GM20431 (cell line): Measurements from ENCODE around the gene WDSUB1.

ENCODE experiments used
- in situ Hi-C: fragments of 300-500 bp; cut with MseI, MboI; formaldehyde crosslinking; loops from one replicate; pipeline ENCODE4 v1.15.0; 2020; ENCODE audit warnings: low sequenced_read_pairs; ENCODE audit not compliant: unreplicated experiment

Gene WDSUB1

DNA sequence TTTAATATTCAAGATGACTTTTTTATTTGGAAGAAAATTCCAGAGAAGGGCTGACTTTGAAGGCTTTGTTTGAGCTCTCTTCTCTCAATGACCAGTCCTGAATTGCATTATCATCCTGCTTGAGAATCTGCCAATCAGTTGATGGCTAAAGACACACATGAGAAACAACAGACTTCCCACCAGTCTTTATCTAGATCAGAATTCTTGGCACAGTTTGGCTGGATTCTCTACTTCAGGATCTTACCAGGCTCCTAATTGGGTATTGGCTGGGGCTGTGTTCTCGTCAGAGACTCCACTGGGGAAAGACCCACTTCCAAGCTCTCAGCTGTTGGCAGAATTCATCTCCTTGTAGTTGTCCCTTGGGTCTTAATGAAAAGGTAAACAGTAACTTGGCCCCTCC lies 86.0 kb downstream of the WDSUB1 start:
- in situ Hi-C loops: no loop called here

DNA sequence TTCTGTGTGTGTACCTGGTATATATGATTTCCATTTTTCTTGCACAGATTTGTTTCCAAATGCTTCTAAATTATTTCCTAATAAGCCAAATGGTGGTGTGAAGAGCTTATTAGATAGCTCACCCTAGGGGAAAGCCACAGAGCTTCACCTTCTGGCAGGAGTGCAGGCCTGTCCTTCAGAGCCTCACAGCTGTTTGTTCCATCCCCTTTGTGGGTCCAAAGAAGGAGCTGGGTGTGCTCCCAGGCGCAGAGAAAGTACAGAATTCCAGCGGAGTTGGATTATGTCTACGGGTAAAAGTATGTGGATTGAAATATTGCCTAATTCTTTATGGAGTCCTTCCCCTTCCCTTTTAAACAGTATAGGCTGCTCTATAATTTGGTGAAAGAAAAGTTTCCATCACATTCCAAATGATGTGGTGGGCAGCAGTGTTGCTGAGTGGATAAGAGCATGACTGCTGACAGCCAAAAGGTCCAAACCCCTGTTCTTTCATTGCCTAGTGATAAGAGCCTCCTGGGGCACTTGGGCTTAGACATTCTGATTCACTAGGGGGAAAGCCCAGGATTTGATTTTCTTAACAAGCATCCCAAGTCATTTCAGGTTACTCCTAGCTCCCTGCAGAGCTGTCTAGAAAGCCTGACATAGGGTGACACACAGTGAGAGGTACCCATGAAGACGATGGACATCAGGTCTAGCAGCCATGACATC lies 86.6 kb downstream of the WDSUB1 start:
- in situ Hi-C loops: no loop called here

DNA sequence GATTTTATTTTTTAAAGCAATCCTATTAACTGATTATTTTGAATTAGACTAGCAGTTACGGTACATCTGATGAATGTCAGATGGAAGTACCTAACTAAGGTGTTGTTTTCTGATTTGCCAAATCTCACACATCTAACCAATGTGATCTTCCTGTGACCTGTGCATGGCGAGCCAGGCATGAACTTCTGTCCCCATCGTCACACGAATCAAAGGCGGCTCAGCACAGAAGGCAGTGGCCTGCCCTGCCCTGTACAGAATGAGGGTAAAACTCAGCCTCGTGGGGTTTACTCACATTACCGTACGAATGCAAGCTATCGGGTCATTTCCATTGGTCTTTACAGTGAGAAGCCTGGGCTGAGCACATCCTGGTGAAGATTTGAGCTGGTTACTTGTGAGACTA lies 87.3 kb downstream of the WDSUB1 start:
- in situ Hi-C loops: no loop called here

GRCh38 chr2:159196393-159196925 lies 90.0 kb downstream of the WDSUB1 start:
- in situ Hi-C loops: no loop called here

- in situ Hi-C loops: no loop called here
Observed at GRCh38 chr2:159195697-159196096, 90.8 kb downstream of the WDSUB1 start.

DNA sequence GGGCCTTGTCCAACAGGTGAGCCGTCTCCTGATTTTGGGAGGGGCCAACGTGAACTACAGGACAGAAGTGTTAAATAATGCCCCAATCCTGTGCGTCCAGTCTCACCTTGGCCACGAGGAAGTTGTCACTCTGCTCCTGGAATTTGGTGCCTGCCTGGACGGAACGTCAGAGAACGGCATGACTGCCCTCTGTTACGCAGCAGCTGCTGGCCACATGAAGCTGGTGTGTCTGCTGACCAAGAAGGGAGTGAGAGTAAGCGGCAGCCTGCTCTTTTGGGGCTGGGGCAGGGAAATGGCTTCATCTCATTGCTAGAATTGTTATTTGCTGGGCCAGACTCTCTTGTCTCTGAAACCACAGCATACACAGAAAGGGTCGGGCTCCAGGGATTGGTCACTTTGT lies 92.3 kb downstream of the WDSUB1 start:
- in situ Hi-C loops: no loop called here

DNA sequence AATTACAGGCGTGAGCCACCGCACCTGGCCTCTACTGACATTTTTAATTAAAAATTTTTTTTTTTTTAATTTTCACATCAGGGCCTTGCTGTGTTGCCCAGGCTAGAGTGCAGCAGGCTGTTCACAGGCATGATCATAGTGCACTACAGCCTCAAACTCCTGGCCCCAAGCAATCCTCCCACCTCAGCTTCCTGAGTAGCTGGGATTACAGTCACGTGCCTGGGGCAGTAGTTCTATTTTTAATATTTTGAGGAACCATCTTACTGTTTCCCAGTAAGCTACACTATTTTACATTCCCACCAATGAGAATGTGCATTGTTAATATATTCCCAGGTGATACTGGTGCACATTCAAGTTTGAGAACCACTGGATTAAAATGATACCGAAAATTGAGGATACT lies 92.7 kb downstream of the WDSUB1 start:
- in situ Hi-C loops: no loop called here

- in situ Hi-C loops: no loop called here
Observed at GRCh38 chr2:159192371-159192918, 94.1 kb downstream of the WDSUB1 start.

DNA sequence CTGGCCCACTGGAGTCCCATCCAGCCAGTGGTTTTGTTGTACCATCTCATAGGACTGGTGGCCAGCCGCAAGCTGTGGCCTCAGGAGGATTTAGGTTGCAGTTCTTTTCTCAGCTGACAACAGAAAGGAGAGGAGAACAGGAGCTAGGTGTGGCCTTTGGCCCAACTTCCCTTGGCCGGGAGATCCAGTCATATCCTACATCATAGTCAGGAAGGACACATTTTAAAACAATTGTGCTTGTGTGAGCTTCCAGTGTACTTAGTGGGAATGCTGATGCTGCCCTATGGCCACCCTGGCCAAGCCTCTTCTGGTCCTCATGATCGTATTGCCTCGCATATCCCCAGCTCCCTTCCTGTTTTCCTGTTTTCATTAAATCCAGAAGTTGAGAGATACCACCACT lies 98.1 kb downstream of the WDSUB1 start:
- in situ Hi-C loops: no loop called here

DNA sequence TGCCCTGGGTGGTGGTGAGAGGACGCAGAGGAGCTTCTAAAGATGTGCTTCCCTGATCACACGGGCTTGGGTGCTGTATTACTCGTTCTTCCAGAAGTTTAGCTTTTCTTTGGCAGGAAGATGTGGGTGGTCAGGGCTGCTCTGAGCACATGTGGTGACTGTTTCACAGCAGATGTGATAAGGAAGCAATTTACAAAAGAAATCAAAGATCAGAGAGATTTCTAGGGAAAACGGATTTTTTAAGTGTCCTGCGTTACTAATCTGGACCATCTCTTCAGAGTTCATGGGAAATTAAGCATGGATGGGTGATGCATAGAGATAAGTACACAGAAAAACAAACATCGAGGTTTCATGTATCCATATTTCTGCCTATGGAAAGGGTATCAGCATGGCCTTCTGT lies 99.4 kb downstream of the WDSUB1 start:
- in situ Hi-C loops: no loop called here

DNA sequence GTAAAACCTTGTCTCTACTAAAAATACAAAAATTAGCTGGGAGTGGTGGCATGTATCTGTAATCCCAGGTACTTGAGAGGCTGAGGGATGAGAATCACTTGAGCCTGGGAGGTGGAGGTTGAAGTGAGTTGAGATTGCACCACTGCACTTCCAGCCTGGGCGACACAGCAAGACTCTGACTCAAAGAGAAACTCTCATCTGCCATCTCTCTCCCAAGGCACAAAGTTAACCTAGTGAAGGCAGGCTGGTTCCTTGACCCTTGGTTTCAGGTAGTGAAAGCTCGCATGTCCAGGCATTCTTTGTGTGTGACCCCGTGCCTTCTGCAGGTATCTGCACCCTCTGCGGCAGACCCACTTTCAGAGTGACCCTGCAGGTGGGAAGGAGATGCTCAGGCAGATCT lies 100.0 kb downstream of the WDSUB1 start:
- in situ Hi-C loops: no loop called here
